HCT116 (cell line): ENCODE results near the gene HINT2. TPM values are rescaled to one million over a fixed set of nuclear protein-coding genes. Genes with fewer than 3 reads are reported as not detected.

ENCODE experiments used
- ATAC-seq: fragments of 200-7000 bp; cut with Tn5 transposase; 2 replicates; pipeline ENCODE4 v1.9.1; 2020; ENCODE audit warnings: mild to moderate bottlenecking, moderate library complexity
- BruUV-seq: library from RNA; stranded (reverse); fragments of 400-500 nt; replicated peaks from 2 replicates; lab custom pipeline; 2021; lab: Mats Ljungman, UMichigan
- CTCF ChIA-PET: fragments of 300-600 bp; sonication (Branson Sonifier 250); formaldehyde crosslinking; loops from one replicate; lab custom pipeline; 2021; ENCODE audit warnings: antibody characterized with exemption; lab: Charles Lee
- POLR2A ChIA-PET: fragments of 300-600, 350-600 bp; sonication (Branson Sonifier 250); formaldehyde crosslinking; loops from one replicate; lab custom pipeline; 2021; ENCODE audit warnings: antibody characterized with exemption; lab: Charles Lee
- RAD21 ChIA-PET, 2 experiments: fragments of 300-600 bp; sonication (Branson Sonifier 250); formaldehyde crosslinking; loops; one replicate each; lab custom pipeline; 2023; ENCODE audit warnings: low total read pairs in 2 of 2; ENCODE audit not compliant: uncharacterized antibody in 2 of 2, unreplicated experiment in 2 of 2, low non-redundant PET in 1 of 2; lab: Charles Lee
- DNase-seq: peaks from one replicate; pipeline ENCODE4 v3.0.0-alpha.2; 2010; ENCODE audit warnings: low read depth, low spot score
- H2AFZ ChIP-seq: fragments of 200-600 bp; shearing (Covaris generic), sonication (generic); 2 replicates; pipeline ENCODE4 v1.6.1; 2017; ENCODE audit warnings: low read depth, mixed run types, mixed read lengths, antibody characterized with exemption, low read length; ENCODE audit not compliant: poor library complexity, severe bottlenecking
- H3K27ac ChIP-seq: 2 replicates; pipeline ENCODE4 v1.5.1; 2012; ENCODE audit warnings: low read depth, low read length
- H3K27me3 ChIP-seq: fragments of 200-600 bp; sonication (generic); 2 replicates; pipeline ENCODE4 v1.6.1; 2016; ENCODE audit warnings: mixed run types, low read length, mixed read lengths; ENCODE audit not compliant: insufficient read depth
- H3K36me3 ChIP-seq, 2 experiments: fragments of 200-500 bp in 1 of 2; fragments of 200-600 bp in 1 of 2; sonication (Bioruptor generic) in 1 of 2; sonication (generic) in 1 of 2; 2 replicates each; pipeline versions ENCODE4 v1.5.1 to v1.6.1; 2014 to 2016; ENCODE audit warnings: low read length in 2 of 2, inconsistent platforms in 1 of 2, mixed read lengths in 1 of 2, mixed run types in 1 of 2; ENCODE audit not compliant: insufficient read depth in 2 of 2, control insufficient read depth in 1 of 2
- H3K4me1 ChIP-seq, 2 experiments: fragments of 200-600 bp in 1 of 2; sonication (generic) in 1 of 2; 2 replicates each; pipeline versions ENCODE4 v1.5.1 to v1.6.1; 2012 to 2017; ENCODE audit warnings: low read length in 2 of 2, inconsistent platforms in 1 of 2, mild to moderate bottlenecking in 1 of 2, mixed read lengths in 1 of 2, mixed run types in 1 of 2, moderate library complexity in 1 of 2; ENCODE audit not compliant: insufficient read depth in 2 of 2, control insufficient read depth in 1 of 2
- H3K4me2 ChIP-seq: fragments of 200-600 bp; sonication (generic); 2 replicates; pipeline ENCODE4 v1.6.1; 2017; ENCODE audit warnings: mixed run types, low read length, mixed read lengths
- H3K4me3 ChIP-seq, 2 experiments: fragments of 200-600 bp in 1 of 2; sonication (generic) in 1 of 2; replicated peaks in 1 of 2; 2 replicates each; pipeline ENCODE4 v1.5.1; 2011 to 2016; ENCODE audit warnings: low read length in 2 of 2, control low read depth in 1 of 2, low read depth in 1 of 2, mild to moderate bottlenecking in 1 of 2, mixed read lengths in 1 of 2, mixed run types in 1 of 2
- H3K79me2 ChIP-seq: fragments of 200-600 bp; sonication (generic); 2 replicates; pipeline ENCODE4 v1.6.1; 2017; ENCODE audit warnings: mild to moderate bottlenecking, mixed run types, low read length, moderate library complexity, mixed read lengths; ENCODE audit not compliant: insufficient read depth
- H3K9ac ChIP-seq: fragments of 200-600 bp; sonication (generic); 2 replicates; pipeline ENCODE4 v1.6.1; 2016; ENCODE audit warnings: low read length, mixed read lengths
- H3K9me2 ChIP-seq: fragments of 200-600 bp; sonication (generic), shearing (Covaris generic); 2 replicates; pipeline ENCODE4 v1.6.1; 2017; ENCODE audit warnings: mixed run types, mild to moderate bottlenecking, moderate library complexity; ENCODE audit not compliant: insufficient read depth
- H3K9me3 ChIP-seq, 2 experiments: fragments of 200-500 bp in 1 of 2; fragments of 200-600 bp in 1 of 2; sonication (Bioruptor generic) in 1 of 2; sonication (generic) in 1 of 2; 2 replicates each; pipeline ENCODE4 v1.6.1; 2014 to 2017; ENCODE audit warnings: low read length in 2 of 2, mixed read lengths in 2 of 2, inconsistent platforms in 1 of 2, low read depth in 1 of 2, mild to moderate bottlenecking in 1 of 2, mixed run types in 1 of 2, moderate library complexity in 1 of 2; ENCODE audit not compliant: control insufficient read depth in 1 of 2, insufficient read depth in 1 of 2
- H4K20me1 ChIP-seq: fragments of 200-600 bp; sonication (generic), shearing (Covaris generic); 2 replicates; pipeline ENCODE4 v1.6.1; 2017; ENCODE audit warnings: mixed run types, mild to moderate bottlenecking, moderate library complexity; ENCODE audit not compliant: insufficient read depth
- CBX3 ChIP-seq: IDR thresholded peaks from 2 replicates; pipeline ENCODE4 v1.6.1; 2012; ENCODE audit warnings: low read depth
- EGR1 ChIP-seq: IDR thresholded peaks from 2 replicates; pipeline ENCODE4 v1.6.1; 2012; ENCODE audit warnings: low read depth
- EZH2phosphoT487 ChIP-seq: fragments of 200-600 bp; IDR thresholded peaks from 2 replicates; pipeline ENCODE4 v1.6.1; 2018; ENCODE audit warnings: antibody characterized with exemption, borderline replicate concordance
- FOSL1 ChIP-seq: IDR thresholded peaks from 2 replicates; pipeline ENCODE4 v1.6.1; 2012; ENCODE audit warnings: low read depth
- POLR2AphosphoS5 ChIP-seq: IDR thresholded peaks from 2 replicates; pipeline ENCODE4 v1.6.1; 2011; ENCODE audit warnings: mild to moderate bottlenecking, low read depth, low read length, moderate library complexity
- RAD21 ChIP-seq: IDR thresholded peaks from 2 replicates; pipeline ENCODE4 v1.6.1; 2012; ENCODE audit warnings: low read depth, mild to moderate bottlenecking
- SRF ChIP-seq: IDR thresholded peaks from 2 replicates; pipeline ENCODE4 v1.6.1; 2012; ENCODE audit warnings: low read depth
- intact Hi-C: fragments of 100-400 bp; cut with micrococcal nuclease; formaldehyde crosslinking; loops from 2 replicates; pipeline ENCODE4 v1.10.0; 2022
- total RNA-seq: library from RNA; stranded (reverse); gene quantifications from one replicate; pipeline ENCODE4 v1.2.1, GENCODE V29; 2021; ENCODE audit not compliant: unreplicated experiment
- TF ChIP-seq, protein P1 (sequence below): IDR thresholded peaks from 2 replicates; pipeline ENCODE4 v1.6.1; 2012
- TF ChIP-seq, protein P2 (sequence below), 3 experiments: fragments of 200-600 bp in 1 of 3; sonication (generic) in 1 of 3; IDR thresholded peaks in 2 of 3; conservative IDR thresholded peaks in 1 of 3; 2 replicates each; pipeline ENCODE4 v1.5.1; 2012 to 2017; ENCODE audit warnings: low read depth in 2 of 3, low read length in 2 of 3, antibody characterized with exemption in 1 of 3, borderline replicate concordance in 1 of 3, control low read depth in 1 of 3, mild to moderate bottlenecking in 1 of 3, mixed read lengths in 1 of 3, mixed run types in 1 of 3, moderate library complexity in 1 of 3; ENCODE audit not compliant: insufficient read depth in 1 of 3
- TF ChIP-seq, protein P3 (sequence below): IDR thresholded peaks from 2 replicates; pipeline ENCODE4 v1.6.1; 2011; ENCODE audit warnings: mild to moderate bottlenecking, low read length, moderate library complexity; ENCODE audit not compliant: insufficient replicate concordance; ENCODE audit errors: extremely low read depth

The HINT2 gene
- total RNA-seq, 1 experiment from 2014 or later = 49.0 TPM

GRCh38 chr9:35769763-35770162 lies 45.1 kb downstream of the HINT2 start:
- Histone ChIP-seq H3K9ac (no peak overlapping the region), H3K79me2 (no peaks in the 10 kb centered on the region), H3K9me3 (no peaks in the 10 kb centered on the region), H3K4me3 (no peak overlapping the region), H3K27ac (no peak overlapping the region), H3K36me3 (no peaks in the 10 kb centered on the region), H4K20me1 (no peaks in the 10 kb centered on the region), H3K4me1 (peaks cover 0 to 6% of the 10 kb centered on the region in 2 experiments; a peak in 1 of 4 replicates), H3K27me3 (no peaks in the 10 kb centered on the region), H3K4me2 (no peak overlapping the region), H2AFZ (no peak overlapping the region), H3K9me2 (no peaks in the 10 kb centered on the region)
- ATAC-seq (no peak), DNase-seq (no peak)
- ChIA-PET RAD21 (no interaction called here), POLR2A (no interaction called here), CTCF (interaction anchor here (1.2 kb wide), 1 partner anchor 21 kb away, joined by 3 read pairs; no protein-coding TSS in a partner anchor)
- no TSS peak for BruUV-seq
- intact Hi-C loops = no loop called here
- TF ChIP-seq, protein P1, sequence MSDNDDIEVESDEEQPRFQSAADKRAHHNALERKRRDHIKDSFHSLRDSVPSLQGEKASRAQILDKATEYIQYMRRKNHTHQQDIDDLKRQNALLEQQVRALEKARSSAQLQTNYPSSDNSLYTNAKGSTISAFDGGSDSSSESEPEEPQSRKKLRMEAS = no peak
- TF ChIP-seq POLR2AphosphoS5 (no peak), EZH2phosphoT487 (no peak), EGR1 (no peak), FOSL1 (no peak), SRF (no peak), RAD21 (no peak)

- intact Hi-C loops = no loop called here
- RAD21 ChIA-PET = no interaction called here
- DNase-seq (no peak), ATAC-seq (no peak)
- Histone ChIP-seq H3K4me1 (peaks cover 0 to 6% of the 10 kb centered on the region in 2 experiments; a peak in 1 of 4 replicates), H2AFZ (no peak overlapping the region), H3K79me2 (peaks cover 8% of the 10 kb centered on the region; the same call in 1 of the 2 replicates), H3K4me2 (no peak overlapping the region), H3K27me3 (no peaks in the 10 kb centered on the region), H3K4me3 (no peak overlapping the region), H3K9ac (no peak overlapping the region), H3K9me2 (no peaks in the 10 kb centered on the region), H4K20me1 (no peaks in the 10 kb centered on the region), H3K27ac (no peak overlapping the region), H3K36me3 (no peaks in the 10 kb centered on the region), H3K9me3 (no peaks in the 10 kb centered on the region)
- POLR2A ChIA-PET = no interaction called here
- no TSS peak for BruUV-seq
- TF ChIP-seq, protein P1 = no peak
- TF ChIP-seq, protein P2, sequence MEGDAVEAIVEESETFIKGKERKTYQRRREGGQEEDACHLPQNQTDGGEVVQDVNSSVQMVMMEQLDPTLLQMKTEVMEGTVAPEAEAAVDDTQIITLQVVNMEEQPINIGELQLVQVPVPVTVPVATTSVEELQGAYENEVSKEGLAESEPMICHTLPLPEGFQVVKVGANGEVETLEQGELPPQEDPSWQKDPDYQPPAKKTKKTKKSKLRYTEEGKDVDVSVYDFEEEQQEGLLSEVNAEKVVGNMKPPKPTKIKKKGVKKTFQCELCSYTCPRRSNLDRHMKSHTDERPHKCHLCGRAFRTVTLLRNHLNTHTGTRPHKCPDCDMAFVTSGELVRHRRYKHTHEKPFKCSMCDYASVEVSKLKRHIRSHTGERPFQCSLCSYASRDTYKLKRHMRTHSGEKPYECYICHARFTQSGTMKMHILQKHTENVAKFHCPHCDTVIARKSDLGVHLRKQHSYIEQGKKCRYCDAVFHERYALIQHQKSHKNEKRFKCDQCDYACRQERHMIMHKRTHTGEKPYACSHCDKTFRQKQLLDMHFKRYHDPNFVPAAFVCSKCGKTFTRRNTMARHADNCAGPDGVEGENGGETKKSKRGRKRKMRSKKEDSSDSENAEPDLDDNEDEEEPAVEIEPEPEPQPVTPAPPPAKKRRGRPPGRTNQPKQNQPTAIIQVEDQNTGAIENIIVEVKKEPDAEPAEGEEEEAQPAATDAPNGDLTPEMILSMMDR (IDR thresholded peaks at IDR 0.05 in 2 of 3, conservative IDR thresholded peaks at IDR 0.05 in 1 of 3; ENCODE audit: borderline replicate concordance in 1 of 3, insufficient read depth in 1 of 3, low read depth in 2 of 3, low read length in 2 of 3) = no peak
- TF ChIP-seq, protein P3, sequence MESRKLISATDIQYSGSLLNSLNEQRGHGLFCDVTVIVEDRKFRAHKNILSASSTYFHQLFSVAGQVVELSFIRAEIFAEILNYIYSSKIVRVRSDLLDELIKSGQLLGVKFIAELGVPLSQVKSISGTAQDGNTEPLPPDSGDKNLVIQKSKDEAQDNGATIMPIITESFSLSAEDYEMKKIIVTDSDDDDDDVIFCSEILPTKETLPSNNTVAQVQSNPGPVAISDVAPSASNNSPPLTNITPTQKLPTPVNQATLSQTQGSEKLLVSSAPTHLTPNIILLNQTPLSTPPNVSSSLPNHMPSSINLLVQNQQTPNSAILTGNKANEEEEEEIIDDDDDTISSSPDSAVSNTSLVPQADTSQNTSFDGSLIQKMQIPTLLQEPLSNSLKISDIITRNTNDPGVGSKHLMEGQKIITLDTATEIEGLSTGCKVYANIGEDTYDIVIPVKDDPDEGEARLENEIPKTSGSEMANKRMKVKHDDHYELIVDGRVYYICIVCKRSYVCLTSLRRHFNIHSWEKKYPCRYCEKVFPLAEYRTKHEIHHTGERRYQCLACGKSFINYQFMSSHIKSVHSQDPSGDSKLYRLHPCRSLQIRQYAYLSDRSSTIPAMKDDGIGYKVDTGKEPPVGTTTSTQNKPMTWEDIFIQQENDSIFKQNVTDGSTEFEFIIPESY = no peak
- TF ChIP-seq CBX3 = no peak
- CTCF ChIA-PET = no interaction called here
Observed at GRCh38 chr9:35767458-35767857, 47.4 kb downstream of the HINT2 start.
